PC-3 (cell line): ENCODE data around the gene ARHGEF6. TPM values are rescaled to one million over a fixed set of nuclear protein-coding genes. Genes with fewer than 3 reads are reported as not detected.

Experiments used
- ATAC-seq: fragments of 200-7000 bp; cut with Tn5 transposase; 2 replicates; pipeline ENCODE4 v1.9.1; 2020; ENCODE audit warnings: mild to moderate bottlenecking, moderate library complexity
- BruUV-seq: library from RNA; stranded (reverse); fragments of 400-500 nt; replicated peaks from 2 replicates; lab custom pipeline; 2021; lab: Mats Ljungman, UMichigan
- CTCF ChIA-PET: fragments of 300-600 bp; sonication (Branson Sonifier 250); formaldehyde crosslinking; loops from one replicate; lab custom pipeline; 2022; ENCODE audit warnings: antibody characterized with exemption; lab: Charles Lee
- POLR2A ChIA-PET: fragments of 300-600 bp; sonication (Branson Sonifier 250); formaldehyde crosslinking; loops from one replicate; lab custom pipeline; 2022; ENCODE audit warnings: antibody characterized with exemption; ENCODE audit not compliant: unreplicated experiment; lab: Charles Lee
- DNase-seq: peaks from one replicate; pipeline ENCODE4 v3.0.0-alpha.2; 2015
- H2AFZ ChIP-seq: fragments of 300-600 bp; sonication (generic); 2 replicates; pipeline ENCODE4 v1.6.0; 2016; ENCODE audit warnings: antibody characterized with exemption, low read length
- H3F3A ChIP-seq: fragments of 300-600 bp; sonication (generic); one replicate; pipeline ENCODE4 v1.6.0; 2017; ENCODE audit warnings: antibody characterized with exemption, low read length, control low read depth, mild to moderate bottlenecking; ENCODE audit not compliant: unreplicated experiment
- H3K27ac ChIP-seq: fragments of 300-600 bp; sonication (generic); 2 replicates; pipeline ENCODE4 v1.5.1; 2016; ENCODE audit warnings: mild to moderate bottlenecking, low read length
- H3K27me3 ChIP-seq: fragments of 300-600 bp; sonication (generic); 2 replicates; pipeline ENCODE4 v1.6.1; 2016; ENCODE audit warnings: low read length, mixed read lengths
- H3K36me3 ChIP-seq: fragments of 300-600 bp; sonication (generic); 2 replicates; pipeline ENCODE4 v1.6.1; 2016; ENCODE audit warnings: low read depth, mixed run types, low read length, mixed read lengths
- H3K4me1 ChIP-seq: fragments of 300-600 bp; sonication (generic); 2 replicates; pipeline ENCODE4 v1.5.1; 2016; ENCODE audit warnings: low read length; ENCODE audit not compliant: insufficient read depth
- H3K4me2 ChIP-seq: fragments of 300-600 bp; sonication (generic); 2 replicates; pipeline ENCODE4 v1.6.0; 2016; ENCODE audit warnings: low read length
- H3K4me3 ChIP-seq: fragments of 300-600 bp; sonication (generic); 2 replicates; pipeline ENCODE4 v1.5.1; 2016; ENCODE audit warnings: mild to moderate bottlenecking, low read length, mixed read lengths
- H3K79me2 ChIP-seq: fragments of 300-600 bp; sonication (generic); 2 replicates; pipeline ENCODE4 v1.6.1; 2017; ENCODE audit warnings: low read length, mixed read lengths
- H3K9ac ChIP-seq: fragments of 300-600 bp; sonication (generic); 2 replicates; pipeline ENCODE4 v1.6.0; 2016; ENCODE audit warnings: mild to moderate bottlenecking, low read length
- H3K9me2 ChIP-seq: fragments of 300-600 bp; sonication (generic); replicated peaks from 2 replicates; pipeline ENCODE4 v1.6.1; 2016; ENCODE audit warnings: mixed run types, low read length, mixed read lengths
- H3K9me3 ChIP-seq: fragments of 300-600 bp; sonication (generic); 2 replicates; pipeline ENCODE4 v1.6.1; 2016; ENCODE audit warnings: low read length, mixed read lengths
- H4K20me1 ChIP-seq: fragments of 300-600 bp; sonication (generic); 2 replicates; pipeline ENCODE4 v1.6.1; 2016; ENCODE audit warnings: low read length, mixed read lengths
- EZH2 ChIP-seq: fragments of 300-600 bp; sonication (generic); IDR thresholded peaks from one replicate; pipeline ENCODE4 v1.6.1; 2017; ENCODE audit warnings: antibody characterized with exemption, mild to moderate bottlenecking, low read length; ENCODE audit not compliant: unreplicated experiment
- EZH2phosphoT487 ChIP-seq: fragments of 300-600 bp; sonication (generic); IDR thresholded peaks from 2 replicates; pipeline ENCODE4 v1.6.1; 2018; ENCODE audit warnings: mild to moderate bottlenecking, antibody characterized with exemption, low read length, borderline replicate concordance
- intact Hi-C: fragments of 100-400 bp; cut with micrococcal nuclease; formaldehyde crosslinking; loops from 2 replicates; pipeline ENCODE4 v1.9.0; 2023
- total RNA-seq: library from RNA; depleted of rRNA; stranded (reverse); fragments of >200 nt; gene quantifications from 2 replicates; pipeline ENCODE4 v1.2.3, GENCODE V29; 2014
- TF ChIP-seq, protein P1 (sequence below): fragments of 300-600 bp; sonication (generic); conservative IDR thresholded peaks from 2 replicates; pipeline ENCODE4 v1.5.1; 2017; ENCODE audit warnings: antibody characterized with exemption, low read depth, mild to moderate bottlenecking, low read length

ARHGEF6 gene
- total RNA-seq, 1 experiment from 2014 or later = 3.3 TPM

DNA sequence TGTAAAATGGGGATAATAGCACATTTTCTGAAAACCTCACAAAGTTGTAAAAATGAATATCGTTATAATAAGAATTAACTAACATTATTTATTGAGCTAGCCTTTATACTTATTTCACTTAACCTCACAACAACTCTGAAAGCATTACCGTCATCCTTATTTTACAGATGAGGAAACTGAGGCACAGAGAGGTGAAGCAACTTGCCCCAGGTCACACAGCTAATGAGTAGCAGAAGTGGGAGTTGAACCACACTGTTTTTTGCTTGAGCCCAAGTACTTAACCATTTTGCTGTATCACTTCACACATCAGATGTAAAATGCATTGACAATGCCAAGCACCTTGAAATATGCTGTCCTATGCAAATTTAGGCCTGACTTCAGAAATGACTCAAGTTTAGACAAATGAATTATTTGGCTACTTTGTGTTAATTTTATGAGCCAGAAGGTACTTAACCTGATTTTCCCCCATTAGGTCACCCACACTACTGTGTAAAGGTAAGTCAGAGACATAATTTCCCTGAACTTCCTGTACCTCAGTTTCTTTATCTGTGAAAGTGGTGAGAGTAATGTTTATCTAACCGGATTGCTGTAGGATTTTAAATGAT lies 109.6 kb downstream of the ARHGEF6 start:
- ATAC-seq (no peak), DNase-seq (no peak)
- no peak overlapping the region for H3K9ac ChIP-seq
- H3K79me2 ChIP-seq = no peaks in the 10 kb centered on the region
- H3K4me3 ChIP-seq = no peak overlapping the region
- no peak for TF ChIP-seq EZH2phosphoT487
- no peak for TF ChIP-seq EZH2
- TF ChIP-seq, protein P1, sequence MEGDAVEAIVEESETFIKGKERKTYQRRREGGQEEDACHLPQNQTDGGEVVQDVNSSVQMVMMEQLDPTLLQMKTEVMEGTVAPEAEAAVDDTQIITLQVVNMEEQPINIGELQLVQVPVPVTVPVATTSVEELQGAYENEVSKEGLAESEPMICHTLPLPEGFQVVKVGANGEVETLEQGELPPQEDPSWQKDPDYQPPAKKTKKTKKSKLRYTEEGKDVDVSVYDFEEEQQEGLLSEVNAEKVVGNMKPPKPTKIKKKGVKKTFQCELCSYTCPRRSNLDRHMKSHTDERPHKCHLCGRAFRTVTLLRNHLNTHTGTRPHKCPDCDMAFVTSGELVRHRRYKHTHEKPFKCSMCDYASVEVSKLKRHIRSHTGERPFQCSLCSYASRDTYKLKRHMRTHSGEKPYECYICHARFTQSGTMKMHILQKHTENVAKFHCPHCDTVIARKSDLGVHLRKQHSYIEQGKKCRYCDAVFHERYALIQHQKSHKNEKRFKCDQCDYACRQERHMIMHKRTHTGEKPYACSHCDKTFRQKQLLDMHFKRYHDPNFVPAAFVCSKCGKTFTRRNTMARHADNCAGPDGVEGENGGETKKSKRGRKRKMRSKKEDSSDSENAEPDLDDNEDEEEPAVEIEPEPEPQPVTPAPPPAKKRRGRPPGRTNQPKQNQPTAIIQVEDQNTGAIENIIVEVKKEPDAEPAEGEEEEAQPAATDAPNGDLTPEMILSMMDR = no peak
- no peaks in the 10 kb centered on the region for H3K9me2 ChIP-seq
- no peak overlapping the region for H2AFZ ChIP-seq
- BruUV-seq = no TSS peak
- H3K36me3 ChIP-seq = no peaks in the 10 kb centered on the region
- POLR2A ChIA-PET = no interaction called here
- CTCF ChIA-PET = no interaction called here
- H3K27ac ChIP-seq = no peak overlapping the region
- H3K4me2 ChIP-seq = no peak overlapping the region
- intact Hi-C loops = no loop called here
- no peaks in the 10 kb centered on the region for H4K20me1 ChIP-seq
- no peaks in the 10 kb centered on the region for H3K4me1 ChIP-seq
- no peaks in the 10 kb centered on the region for H3F3A ChIP-seq
- no peaks in the 10 kb centered on the region for H3K27me3 ChIP-seq
- no peaks in the 10 kb centered on the region for H3K9me3 ChIP-seq

DNA sequence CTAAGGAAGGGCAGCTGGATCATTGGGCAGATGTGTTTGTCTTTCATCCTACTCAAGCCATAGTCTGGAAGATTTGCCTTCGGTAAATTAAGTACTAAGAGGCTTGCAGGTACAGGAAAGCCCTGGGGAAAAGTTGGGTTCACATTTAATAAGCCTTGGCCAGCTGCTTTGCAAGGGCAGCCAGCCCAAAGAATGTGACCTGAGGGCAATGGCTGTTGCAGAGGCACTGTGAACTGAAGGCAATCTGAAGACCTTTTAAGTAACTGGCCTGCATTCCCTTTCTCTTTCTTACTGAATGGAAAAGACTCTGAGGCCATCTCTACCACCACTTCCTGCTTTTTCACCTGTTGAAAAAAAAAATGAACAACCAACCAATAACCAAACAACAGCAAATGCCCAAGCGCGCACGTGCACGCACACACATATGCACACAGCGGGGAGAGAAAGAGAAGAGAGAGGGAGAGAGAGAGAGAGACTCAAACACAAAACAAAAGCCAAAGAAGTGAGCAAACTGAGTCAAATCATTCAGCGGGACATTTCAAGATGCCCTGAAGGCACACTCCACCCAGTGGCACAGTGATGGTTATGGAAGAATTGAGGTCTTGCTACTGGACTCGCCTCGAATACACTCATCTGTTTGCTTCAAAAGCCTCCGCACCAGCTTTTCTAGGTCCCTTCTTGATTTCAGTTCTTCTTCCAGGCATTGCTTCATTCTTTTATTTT lies 113.1 kb downstream of the ARHGEF6 start:
- Histone ChIP-seq H3K36me3 (no peaks in the 10 kb centered on the region), H3K4me1 (no peaks in the 10 kb centered on the region), H3K9me2 (no peaks in the 10 kb centered on the region), H3K27me3 (no peaks in the 10 kb centered on the region), H3K79me2 (no peaks in the 10 kb centered on the region), H3K4me2 (no peak overlapping the region), H3K9ac (no peak overlapping the region), H3K27ac (no peak overlapping the region), H3K4me3 (no peak overlapping the region), H4K20me1 (no peaks in the 10 kb centered on the region), H3F3A (no peaks in the 10 kb centered on the region), H2AFZ (no peak overlapping the region), H3K9me3 (no peaks in the 10 kb centered on the region)
- intact Hi-C loops = no loop called here
- CTCF ChIA-PET = no interaction called here
- no TSS peak for BruUV-seq
- POLR2A ChIA-PET = interaction anchor here (0.7 kb wide), 1 partner anchor 56 kb away, joined by 6 read pairs; no protein-coding TSS in a partner anchor
- TF ChIP-seq EZH2phosphoT487 (no peak), EZH2 (no peak)
- TF ChIP-seq, protein P1 = no peak
- ATAC-seq (no peak), DNase-seq (no peak)

DNA sequence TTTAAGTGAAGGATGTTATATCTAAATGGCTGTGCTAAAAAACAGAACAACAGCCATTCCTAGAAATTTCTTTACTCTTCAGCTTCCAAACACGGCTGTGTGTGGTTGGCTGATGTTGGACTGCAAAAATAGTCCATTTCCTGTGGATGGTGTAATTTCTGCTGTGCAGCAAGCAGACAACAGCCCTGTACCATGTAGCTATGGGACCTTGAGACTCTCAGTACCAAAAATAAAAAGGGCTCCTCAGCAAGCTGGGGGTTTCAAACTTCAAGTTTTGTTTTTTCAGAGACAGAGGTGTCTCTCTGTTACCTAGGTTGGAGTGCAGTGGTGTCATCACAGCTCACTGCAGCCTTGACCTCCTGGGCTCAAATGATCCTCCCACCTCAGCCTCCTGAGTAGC lies 114.6 kb downstream of the ARHGEF6 start:
- H3F3A ChIP-seq = no peaks in the 10 kb centered on the region
- no peaks in the 10 kb centered on the region for H3K9me3 ChIP-seq
- H3K4me3 ChIP-seq = no peak overlapping the region
- no TSS peak for BruUV-seq
- ATAC-seq (no peak), DNase-seq (no peak)
- H3K36me3 ChIP-seq = no peaks in the 10 kb centered on the region
- H3K27ac ChIP-seq = no peak overlapping the region
- no peaks in the 10 kb centered on the region for H3K27me3 ChIP-seq
- intact Hi-C loops = no loop called here
- H3K4me1 ChIP-seq = no peaks in the 10 kb centered on the region
- ChIA-PET POLR2A (no interaction called here), CTCF (no interaction called here)
- H3K4me2 ChIP-seq = no peak overlapping the region
- no peak overlapping the region for H2AFZ ChIP-seq
- H3K9me2 ChIP-seq = no peaks in the 10 kb centered on the region
- no peak overlapping the region for H3K9ac ChIP-seq
- H4K20me1 ChIP-seq = no peaks in the 10 kb centered on the region
- no peaks in the 10 kb centered on the region for H3K79me2 ChIP-seq
- TF ChIP-seq, protein P1 = no peak
- TF ChIP-seq EZH2phosphoT487 (no peak), EZH2 (no peak)
